Measurements from ENCODE around the gene GLRA3. TPM values are rescaled to one million over a fixed set of nuclear protein-coding genes. Genes with fewer than 3 reads are reported as not detected.
"Not testable (repeated sequence)": the region's sequence is repeated elsewhere in the genome, so short reads cannot be mapped to it uniquely, and the experiment has no call there.

The GLRA3 gene
- total RNA-seq, 4 donors from 2014 or later, result not detected

DNA sequence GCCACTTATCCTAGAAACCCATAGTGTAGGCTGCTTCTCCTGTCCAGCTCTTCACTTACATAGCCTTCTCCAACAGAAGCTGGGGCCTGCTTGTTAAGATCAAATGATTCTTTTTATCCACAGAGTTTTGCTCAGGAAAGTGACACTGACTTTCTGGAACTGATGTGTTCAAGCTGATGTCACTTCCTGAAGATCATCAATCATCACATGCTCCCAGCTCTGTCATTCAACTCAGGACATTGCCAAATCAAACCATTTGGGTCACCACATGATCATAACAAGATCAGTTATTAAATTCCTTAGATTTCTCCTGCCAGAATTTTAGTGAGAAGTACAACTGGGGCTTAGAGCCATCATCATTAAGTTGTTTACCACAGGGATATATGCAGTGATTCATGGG, 39.4 kb downstream of the GLRA3 start:
- no peaks in the 10 kb centered on the region for H3K4me1 ChIP-seq
- no peak overlapping the region for H3K27ac ChIP-seq
- H3K4me3 ChIP-seq, result no peak overlapping the region
- no peaks in the 10 kb centered on the region for H3K36me3 ChIP-seq
- H3K9me3 ChIP-seq, result no peaks in the 10 kb centered on the region
- no peak for TF ChIP-seq POLR2A (IDR thresholded peaks at IDR 0.05)
- no peak for TF ChIP-seq EP300 (IDR thresholded peaks at IDR 0.05)
- TF ChIP-seq, protein P1, sequence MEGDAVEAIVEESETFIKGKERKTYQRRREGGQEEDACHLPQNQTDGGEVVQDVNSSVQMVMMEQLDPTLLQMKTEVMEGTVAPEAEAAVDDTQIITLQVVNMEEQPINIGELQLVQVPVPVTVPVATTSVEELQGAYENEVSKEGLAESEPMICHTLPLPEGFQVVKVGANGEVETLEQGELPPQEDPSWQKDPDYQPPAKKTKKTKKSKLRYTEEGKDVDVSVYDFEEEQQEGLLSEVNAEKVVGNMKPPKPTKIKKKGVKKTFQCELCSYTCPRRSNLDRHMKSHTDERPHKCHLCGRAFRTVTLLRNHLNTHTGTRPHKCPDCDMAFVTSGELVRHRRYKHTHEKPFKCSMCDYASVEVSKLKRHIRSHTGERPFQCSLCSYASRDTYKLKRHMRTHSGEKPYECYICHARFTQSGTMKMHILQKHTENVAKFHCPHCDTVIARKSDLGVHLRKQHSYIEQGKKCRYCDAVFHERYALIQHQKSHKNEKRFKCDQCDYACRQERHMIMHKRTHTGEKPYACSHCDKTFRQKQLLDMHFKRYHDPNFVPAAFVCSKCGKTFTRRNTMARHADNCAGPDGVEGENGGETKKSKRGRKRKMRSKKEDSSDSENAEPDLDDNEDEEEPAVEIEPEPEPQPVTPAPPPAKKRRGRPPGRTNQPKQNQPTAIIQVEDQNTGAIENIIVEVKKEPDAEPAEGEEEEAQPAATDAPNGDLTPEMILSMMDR (IDR thresholded peaks at IDR 0.05), result no peak
- TF ChIP-seq POLR2AphosphoS5 (IDR thresholded peaks at IDR 0.05), result no peak
- no peaks in the 10 kb centered on the region for H3K27me3 ChIP-seq
- DNase-seq (ENCODE audit: low spot score in 2 of 2), result no peak

DNA sequence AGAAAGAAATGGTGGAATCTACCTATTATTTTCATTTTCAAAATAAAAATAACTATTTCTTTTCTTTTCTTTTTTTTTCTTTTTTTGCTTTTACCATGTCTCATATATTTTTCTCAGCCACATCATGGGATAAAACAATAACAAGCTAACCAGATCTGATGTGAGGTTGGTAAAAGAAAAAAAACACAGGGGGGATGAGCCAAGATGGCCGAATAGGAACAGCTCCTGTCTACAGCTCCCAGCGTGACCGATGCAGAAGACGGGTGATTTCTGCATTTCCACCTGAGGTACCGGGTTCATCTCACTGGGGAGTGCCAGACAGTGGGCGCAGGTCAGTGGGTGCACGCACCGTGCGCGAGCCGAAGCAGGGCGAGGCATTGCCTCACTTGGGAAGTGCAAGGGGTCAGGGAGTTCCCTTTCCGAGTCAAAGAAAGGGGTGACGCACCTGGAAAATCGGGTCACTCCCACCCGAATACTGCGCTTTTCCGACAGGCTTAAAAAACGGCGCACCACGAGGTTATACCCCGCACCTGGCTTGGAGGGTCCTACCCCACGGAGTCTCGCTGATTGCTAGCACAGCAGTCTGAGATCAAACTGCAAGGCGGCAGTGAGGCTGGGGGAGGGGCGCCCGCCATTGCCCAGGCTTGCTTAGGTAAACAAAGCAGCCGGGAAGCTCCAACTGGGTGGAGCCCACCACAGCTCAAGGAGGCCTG, 50.6 kb downstream of the GLRA3 start:
- not testable (repeated sequence) for H3K9me3 ChIP-seq; H3K27me3 ChIP-seq; H3K36me3 ChIP-seq; DNase-seq (ENCODE audit: low spot score in 2 of 2); H3K27ac ChIP-seq; H3K4me1 ChIP-seq; H3K4me3 ChIP-seq
- 88% methylated on average over 22 of the region's 28 CpGs for WGBS

DNA sequence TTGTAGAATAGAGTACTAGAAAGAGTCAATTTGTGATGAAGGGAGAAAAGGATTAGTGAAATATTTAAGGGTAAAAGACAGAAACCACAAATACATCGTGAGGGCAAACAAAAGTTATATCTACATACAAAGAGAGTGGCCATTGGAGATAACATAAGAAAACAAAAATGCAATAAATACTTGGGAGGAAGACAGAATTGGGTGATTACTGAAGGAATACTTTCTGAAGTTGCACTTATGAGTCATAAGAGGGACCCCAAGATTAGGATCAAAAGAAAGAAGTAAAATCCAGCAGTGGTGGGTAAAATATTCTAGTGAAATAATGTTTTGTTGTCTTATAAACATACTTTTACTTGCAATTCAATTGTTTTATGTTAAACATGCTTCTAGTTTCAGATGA, 53.7 kb downstream of the GLRA3 start:
- Histone ChIP-seq H3K9me3 (no peaks in the 10 kb centered on the region), H3K27me3 (no peaks in the 10 kb centered on the region), H3K36me3 (no peaks in the 10 kb centered on the region), H3K27ac (no peak overlapping the region), H3K4me3 (no peak overlapping the region), H3K4me1 (no peaks in the 10 kb centered on the region)
- no peak for DNase-seq (ENCODE audit: low spot score in 2 of 2)
- 0% methylated on average over 1 of the region's 1 CpG for WGBS
- no peak for TF ChIP-seq EP300 (IDR thresholded peaks at IDR 0.05)
- TF ChIP-seq POLR2AphosphoS5 (IDR thresholded peaks at IDR 0.05), result no peak
- TF ChIP-seq, protein P1 (IDR thresholded peaks at IDR 0.05), result no peak
- TF ChIP-seq POLR2A (IDR thresholded peaks at IDR 0.05), result no peak

DNA sequence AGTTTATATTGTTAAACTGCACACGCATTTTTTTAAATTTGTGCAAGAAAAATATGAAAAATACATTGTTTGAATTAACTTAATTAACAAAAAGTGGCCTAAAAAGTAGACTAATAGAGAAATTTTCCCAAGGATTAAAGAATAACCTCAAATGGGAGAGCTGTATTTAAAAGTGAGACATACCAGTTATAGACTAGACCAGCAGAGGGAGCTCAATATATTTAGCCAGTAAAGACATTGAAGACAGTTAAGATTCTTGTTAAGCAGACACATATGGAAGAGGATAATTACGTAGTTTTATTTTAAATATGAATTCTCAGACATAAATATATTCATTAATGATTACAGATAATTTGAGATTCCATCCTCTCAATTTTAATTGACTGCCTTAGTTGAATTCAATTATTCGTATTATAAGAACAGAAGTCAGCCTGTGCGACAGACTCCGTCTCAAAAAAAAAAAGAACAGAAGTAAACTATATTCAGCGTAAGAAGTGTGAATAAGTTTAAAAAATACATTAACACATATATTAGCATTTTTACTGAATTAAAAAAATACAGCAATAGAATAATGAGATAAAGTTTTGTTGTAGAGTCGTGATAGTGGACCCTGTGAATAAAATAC, 64.8 kb downstream of the GLRA3 start:
- no peak for DNase-seq (ENCODE audit: low spot score in 2 of 2)

DNA sequence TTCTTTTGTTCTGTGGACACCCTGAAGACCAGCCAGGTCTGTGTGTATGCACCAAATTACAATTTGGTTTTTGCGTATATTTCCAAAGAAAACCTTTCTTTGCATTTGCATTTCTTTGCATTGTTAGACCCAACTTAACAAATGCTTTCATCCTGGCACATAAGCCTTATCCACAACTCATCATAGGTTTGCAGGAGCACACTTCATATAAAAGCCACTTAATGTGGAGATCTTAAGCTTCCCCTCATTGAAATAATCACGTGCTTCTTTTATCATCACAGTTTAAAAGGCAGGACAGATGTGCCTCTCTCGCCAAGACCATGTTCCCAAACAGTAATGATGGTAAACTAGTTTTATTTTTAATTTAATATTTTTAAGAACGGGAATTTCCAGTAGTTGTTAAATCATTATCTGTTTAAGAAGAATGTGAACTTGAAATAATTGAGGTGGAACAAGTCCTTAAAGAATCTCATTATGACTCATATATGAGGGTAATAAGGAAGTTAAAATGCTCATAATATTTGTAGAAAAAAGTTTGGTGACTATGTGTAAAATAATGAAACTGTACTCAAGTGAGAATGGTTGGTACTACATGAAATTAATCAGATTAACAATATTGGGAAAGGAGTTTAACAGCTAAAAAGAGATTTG, 65.5 kb downstream of the GLRA3 start:
- Histone ChIP-seq H3K36me3 (no peaks in the 10 kb centered on the region), H3K9me3 (no peaks in the 10 kb centered on the region), H3K4me3 (no peak overlapping the region), H3K27ac (no peak overlapping the region), H3K4me1 (no peaks in the 10 kb centered on the region), H3K27me3 (no peaks in the 10 kb centered on the region)
- DNase-seq (ENCODE audit: low spot score in 2 of 2), result no peak
- TF ChIP-seq POLR2A (IDR thresholded peaks at IDR 0.05) (no peak), EP300 (IDR thresholded peaks at IDR 0.05) (no peak), POLR2AphosphoS5 (IDR thresholded peaks at IDR 0.05) (no peak)
- TF ChIP-seq, protein P1 (IDR thresholded peaks at IDR 0.05), result no peak
- 55% methylated on average over 4 of the region's 4 CpGs for WGBS

More for the DNA sequence above, 64.8 kb downstream of the GLRA3 start:
- Histone ChIP-seq H3K9me3 (no peaks in the 10 kb centered on the region), H3K36me3 (no peaks in the 10 kb centered on the region), H3K27ac (no peak overlapping the region), H3K4me1 (no peaks in the 10 kb centered on the region), H3K4me3 (no peak overlapping the region), H3K27me3 (no peaks in the 10 kb centered on the region)
- TF ChIP-seq, protein P1 (IDR thresholded peaks at IDR 0.05), result peak in 1 of 2 donors; percentile 36
- TF ChIP-seq EP300 (IDR thresholded peaks at IDR 0.05) (no peak), POLR2AphosphoS5 (IDR thresholded peaks at IDR 0.05) (no peak), POLR2A (IDR thresholded peaks at IDR 0.05) (no peak)
- WGBS, result 66% methylated on average over 7 of the region's 7 CpGs
